Endothelial cell of umbilical vein (primary cell): ENCODE measurements around the gene CEP63. TPM values are rescaled to one million over a fixed set of nuclear protein-coding genes. Genes with fewer than 3 reads are reported as not detected.

ENCODE experiments used
- BruUV-seq: library from RNA; stranded (reverse); fragments of 400-500 nt; replicated peaks from 2 replicates; lab custom pipeline; 2021; lab: Mats Ljungman, UMichigan
- CTCF ChIA-PET: fragments of 300-600, 350-600 bp; sonication (Branson Sonifier 250); formaldehyde crosslinking; loops from one replicate; lab custom pipeline; 2021; ENCODE audit warnings: antibody characterized with exemption, inconsistent platforms; lab: Charles Lee
- POLR2A ChIA-PET: fragments of 300-600, 350-600 bp; sonication (Branson Sonifier 250); formaldehyde crosslinking; loops from one replicate; lab custom pipeline; 2021; ENCODE audit warnings: antibody characterized with exemption, inconsistent platforms; lab: Charles Lee
- DNase-seq: peaks from one replicate; pipeline ENCODE4 v3.0.0-alpha.2; 2011; ENCODE audit warnings: low read depth, low spot score
- FAIRE-seq: peaks from 2 replicates; lab custom pipeline; 2011; peaks lifted over from hg19 to GRCh38; lab: Jason Lieb, UNC
- H2AFZ ChIP-seq: 2 replicates; pipeline ENCODE4 v1.6.0; 2012; ENCODE audit warnings: low read depth, low read length, control low read depth, inconsistent platforms
- H3K27ac ChIP-seq: 2 replicates; pipeline ENCODE4 v1.5.1; 2011; ENCODE audit warnings: low read depth, mild to moderate bottlenecking, control low read depth, low read length, moderate library complexity; ENCODE audit not compliant: insufficient read depth
- H3K27me3 ChIP-seq, 2 experiments: 2 replicates each; pipeline versions ENCODE4 v1.6.0 to v1.6.1; 2011; ENCODE audit warnings: low read length in 2 of 2, mixed read lengths in 1 of 2; ENCODE audit not compliant: control insufficient read depth in 2 of 2, insufficient read depth in 2 of 2
- H3K36me3 ChIP-seq, 2 experiments: 2 replicates in 1 of 2; 3 replicates in 1 of 2; pipeline ENCODE4 v1.5.1; 2011; ENCODE audit warnings: low read length in 2 of 2, mild to moderate bottlenecking in 1 of 2, moderate library complexity in 1 of 2; ENCODE audit not compliant: control insufficient read depth in 2 of 2, insufficient read depth in 2 of 2; ENCODE audit errors: extremely low read depth in 1 of 2
- H3K4me1 ChIP-seq: 3 replicates; pipeline ENCODE4 v1.5.1; 2011; ENCODE audit warnings: mild to moderate bottlenecking, low read length; ENCODE audit not compliant: control insufficient read depth, insufficient read depth; ENCODE audit errors: extremely low read depth
- H3K4me2 ChIP-seq: 2 replicates; pipeline ENCODE4 v1.6.1; 2011; ENCODE audit warnings: low read length, control low read depth, mixed read lengths; ENCODE audit not compliant: insufficient read depth
- H3K4me3 ChIP-seq, 3 experiments: fragments of 200-600 bp in 1 of 3; sonication (generic), shearing (Covaris generic) in 1 of 3; replicated peaks in 1 of 3; 2 replicates each; pipeline ENCODE4 v1.5.1; 2011 to 2016; ENCODE audit warnings: control low read depth in 3 of 3, low read length in 3 of 3, mild to moderate bottlenecking in 2 of 3, inconsistent platforms in 1 of 3, low read depth in 1 of 3, moderate library complexity in 1 of 3; ENCODE audit not compliant: insufficient read depth in 1 of 3
- H3K79me2 ChIP-seq: 2 replicates; pipeline ENCODE4 v1.6.0; 2012; ENCODE audit warnings: low read length, inconsistent platforms; ENCODE audit not compliant: control insufficient read depth, insufficient read depth
- H3K9ac ChIP-seq: replicated peaks from 2 replicates; pipeline ENCODE3; 2011; ENCODE audit warnings: low read length, control low read depth; ENCODE audit not compliant: insufficient read depth; ENCODE audit errors: extremely low read depth
- H3K9me1 ChIP-seq: replicated peaks from 3 replicates; pipeline ENCODE4 v1.6.0; 2011; ENCODE audit warnings: mild to moderate bottlenecking, low read length; ENCODE audit not compliant: control insufficient read depth, insufficient read depth; ENCODE audit errors: extremely low read depth
- H3K9me3 ChIP-seq: replicated peaks from 2 replicates; pipeline ENCODE4 v1.5.1; 2012; ENCODE audit warnings: low read length, inconsistent platforms; ENCODE audit not compliant: control insufficient read depth, insufficient read depth
- H4K20me1 ChIP-seq: replicated peaks from 2 replicates; pipeline ENCODE3; 2011; ENCODE audit warnings: mild to moderate bottlenecking, low read length; ENCODE audit not compliant: control insufficient read depth, insufficient read depth; ENCODE audit errors: extremely low read depth
- CTCF ChIP-seq, 2 donors: IDR thresholded peaks; 1 replicate in 1 of 2; 2 replicates in 1 of 2; pipeline ENCODE4 v1.5.1; 2011; ENCODE audit warnings: low read length in 2 of 2, mild to moderate bottlenecking in 2 of 2, moderate library complexity in 2 of 2, control low read depth in 1 of 2, inconsistent platforms in 1 of 2, low read depth in 1 of 2; ENCODE audit not compliant: insufficient read depth in 1 of 2; ENCODE audit errors: extremely low read depth in 1 of 2
- EZH2 ChIP-seq: IDR thresholded peaks from 2 replicates; pipeline ENCODE4 v1.6.1; 2012; ENCODE audit warnings: borderline replicate concordance, low read depth, mild to moderate bottlenecking, moderate library complexity, low read length, inconsistent platforms; ENCODE audit not compliant: severe bottlenecking
- FOS ChIP-seq: IDR thresholded peaks from 2 replicates; pipeline ENCODE4 v1.6.1; 2011; ENCODE audit warnings: mild to moderate bottlenecking, low read length, moderate library complexity, borderline replicate concordance; ENCODE audit not compliant: insufficient read depth
- GATA2 ChIP-seq: IDR thresholded peaks from 2 replicates; pipeline ENCODE4 v1.7.0; 2011; ENCODE audit warnings: low read depth, mild to moderate bottlenecking, moderate library complexity, mixed read lengths, low read length; ENCODE audit not compliant: insufficient read length, insufficient read depth
- JUN ChIP-seq: IDR thresholded peaks from 2 replicates; pipeline ENCODE4 v1.6.1; 2011; ENCODE audit warnings: borderline replicate concordance, low read depth; ENCODE audit not compliant: insufficient read length, insufficient read depth
- MAX ChIP-seq: IDR thresholded peaks from 2 replicates; pipeline ENCODE4 v1.6.1; 2011; ENCODE audit not compliant: insufficient read depth, insufficient read length
- MYC ChIP-seq: IDR thresholded peaks from one replicate; pipeline ENCODE4 v1.6.1; 2011; ENCODE audit warnings: mild to moderate bottlenecking, low read depth, low read length
- POLR2A ChIP-seq: IDR thresholded peaks from 2 replicates; pipeline ENCODE4 v1.6.1; 2012; ENCODE audit warnings: low read depth, mild to moderate bottlenecking, control low read depth, low read length
- POLR2AphosphoS5 ChIP-seq: IDR thresholded peaks from 2 replicates; pipeline ENCODE4 v1.6.1; 2012; ENCODE audit warnings: low read depth, mild to moderate bottlenecking, control low read depth, low read length, moderate library complexity; ENCODE audit not compliant: insufficient read depth
- dilution Hi-C: fragments of 300-500 bp; cut with MboI; formaldehyde crosslinking; loops from one replicate; pipeline ENCODE4 v1.15.0; 2019; ENCODE audit warnings: low sequenced_read_pairs; ENCODE audit not compliant: extremely low pct_ligation_motif_present
- intact Hi-C: fragments of 100-400 bp; cut with micrococcal nuclease; formaldehyde crosslinking; loops from one replicate; pipeline ENCODE4 v1.10.0; 2022
- polyA plus RNA-seq, 4 experiments: library from polyadenylated mRNA; depleted of rRNA in 3 of 4; stranded (reverse) in 3 of 4; unstranded in 1 of 4; fragments of >200 nt; gene quantifications; 2 replicates each; pipeline versions ENCODE4 v1.2.1 to v1.2.3, GENCODE V29; 2011 to 2012; ENCODE audit warnings: missing spikeins in 1 of 4
- total RNA-seq: library from RNA; stranded (reverse); gene quantifications from 2 replicates; pipeline ENCODE4 v1.2.3, GENCODE V29; 2021

Gene CEP63
- total and polyA plus RNA-seq, 2 donors (not counting 3 experiments of a cell fraction or from before 2014, with no cell fraction given): 5.7 to 29.4 TPM

GRCh38 chr3:134483195-134483900 is 2.5 kb upstream of the CEP63 start:
- H3K36me3 ChIP-seq: peaks cover 12 to 16% of the 10 kb centered on the region in 2 experiments
- peak overlapping the region; percentile 78 for H3K9ac ChIP-seq
- TF ChIP-seq FOS (peak; percentile 95), POLR2A (peak; percentile 77), CTCF (IDR thresholded peaks at IDR 0.05; ENCODE audit: extremely low read depth in 1 of 2, insufficient read depth in 1 of 2, low read depth in 1 of 2, low read length in 2 of 2) (no peak), POLR2AphosphoS5 (peak; percentile 88), MAX (no peak), JUN (peak; percentile 79), MYC (no peak), GATA2 (peak; percentile 60), EZH2 (no peak)
- intact Hi-C loops (loop anchor here (1.0 to 10.0 kb wide), 4 partner anchors 56 to 669 kb away; no protein-coding TSS in a partner anchor), dilution Hi-C loops (no loop called here)
- H3K27ac ChIP-seq: peak overlapping the region; percentile 92
- peaks cover 53% of the 10 kb centered on the region for H3K79me2 ChIP-seq
- peak; percentile 89 for DNase-seq
- CTCF ChIA-PET: interaction anchor here (0.8 to 2.6 kb wide), 16 partner anchors 10 to 555 kb away, joined by 3 to 33 read pairs (median 4); partner anchors contain the start of gene AMOTL2
- POLR2A ChIA-PET: interaction anchor here (0.7 to 2.0 kb wide), 6 partner anchors 109 to 168 kb away, joined by 3 to 8 read pairs (median 4); partner anchors contain the start of gene AMOTL2
- peaks cover 45% of the 10 kb centered on the region for H3K4me1 ChIP-seq
- no peaks in the 10 kb centered on the region for H3K9me1 ChIP-seq
- H3K4me2 ChIP-seq: peak overlapping the region; percentile 88
- H3K27me3 ChIP-seq: no peaks in the 10 kb centered on the region
- peak; percentile 97 for FAIRE-seq
- peak overlapping the region in 1 of 3 experiments; percentile 44 for H3K4me3 ChIP-seq
- H3K9me3 ChIP-seq: no peaks in the 10 kb centered on the region
- no peak overlapping the region for H2AFZ ChIP-seq
- TSS peak; percentile 80 for BruUV-seq
- H4K20me1 ChIP-seq: no peaks in the 10 kb centered on the region
